22Rv1 (cell line): ENCODE data around the gene CD36.
"Not testable (repeated sequence)": the region's sequence is repeated elsewhere in the genome, so short reads cannot be mapped to it uniquely, and the experiment has no call there.

Experiments used
- CTCF ChIP-seq: fragments of 450-650 bp; IDR thresholded peaks from 2 replicates; pipeline ENCODE4 v1.5.1; 2017; ENCODE audit warnings: mild to moderate bottlenecking
- ZFX ChIP-seq: fragments of 450-650 bp; IDR thresholded peaks from 2 replicates; pipeline ENCODE4 v1.6.1; 2017; ENCODE audit warnings: antibody characterized with exemption, borderline replicate concordance

GRCh38 chr7:80669367-80669766 is 30.9 kb downstream of the CD36 start:
- not testable (repeated sequence) for TF ChIP-seq CTCF, ZFX
